ENCODE measurements around the gene TNNT3.

GRCh38 chr11:1889941-1890855, 29.3 kb upstream of the TNNT3 start:
- TF ChIP-seq, protein P1, sequence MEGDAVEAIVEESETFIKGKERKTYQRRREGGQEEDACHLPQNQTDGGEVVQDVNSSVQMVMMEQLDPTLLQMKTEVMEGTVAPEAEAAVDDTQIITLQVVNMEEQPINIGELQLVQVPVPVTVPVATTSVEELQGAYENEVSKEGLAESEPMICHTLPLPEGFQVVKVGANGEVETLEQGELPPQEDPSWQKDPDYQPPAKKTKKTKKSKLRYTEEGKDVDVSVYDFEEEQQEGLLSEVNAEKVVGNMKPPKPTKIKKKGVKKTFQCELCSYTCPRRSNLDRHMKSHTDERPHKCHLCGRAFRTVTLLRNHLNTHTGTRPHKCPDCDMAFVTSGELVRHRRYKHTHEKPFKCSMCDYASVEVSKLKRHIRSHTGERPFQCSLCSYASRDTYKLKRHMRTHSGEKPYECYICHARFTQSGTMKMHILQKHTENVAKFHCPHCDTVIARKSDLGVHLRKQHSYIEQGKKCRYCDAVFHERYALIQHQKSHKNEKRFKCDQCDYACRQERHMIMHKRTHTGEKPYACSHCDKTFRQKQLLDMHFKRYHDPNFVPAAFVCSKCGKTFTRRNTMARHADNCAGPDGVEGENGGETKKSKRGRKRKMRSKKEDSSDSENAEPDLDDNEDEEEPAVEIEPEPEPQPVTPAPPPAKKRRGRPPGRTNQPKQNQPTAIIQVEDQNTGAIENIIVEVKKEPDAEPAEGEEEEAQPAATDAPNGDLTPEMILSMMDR (conservative IDR thresholded peaks at IDR 0.05; ENCODE audit: low read depth, low read length): no peak
- no peak for TF ChIP-seq EZH2 (IDR thresholded peaks at IDR 0.05; ENCODE audit: borderline replicate concordance, low read depth, low read length, poor library complexity, severe bottlenecking)

All from A673 (cell line).